Fibroblast of lung (primary cell): Measurements from ENCODE around the gene TGFBR3L. TPM values are rescaled to one million over a fixed set of nuclear protein-coding genes. Genes with fewer than 3 reads are reported as not detected.
"Not testable (repeated sequence)": the region's sequence is repeated elsewhere in the genome, so short reads cannot be mapped to it uniquely, and the experiment has no call there.

ENCODE experiments used
- DNase-seq, 2 donors: peaks; one replicate each; pipeline versions ENCODE4 v3.0.0 to v3.0.0-alpha.2; 2010; ENCODE audit warnings: low read depth in 2 of 2
- H2AFZ ChIP-seq: 2 replicates; pipeline ENCODE4 v1.5.1; 2012; ENCODE audit warnings: low read length, control low read depth, inconsistent platforms
- H3K27ac ChIP-seq: 2 replicates; pipeline ENCODE4 v1.5.1; 2011; ENCODE audit warnings: low read length, control low read depth; ENCODE audit not compliant: insufficient read depth
- H3K27me3 ChIP-seq: 2 replicates; pipeline ENCODE4 v1.5.1; 2011; ENCODE audit warnings: mild to moderate bottlenecking, low read length; ENCODE audit not compliant: control insufficient read depth, insufficient read depth
- H3K36me3 ChIP-seq: 2 replicates; pipeline ENCODE4 v1.5.1; 2011; ENCODE audit warnings: low read length; ENCODE audit not compliant: control insufficient read depth, insufficient read depth
- H3K4me1 ChIP-seq: 2 replicates; pipeline ENCODE4 v1.5.1; 2011; ENCODE audit warnings: low read length; ENCODE audit not compliant: control insufficient read depth, insufficient read depth; ENCODE audit errors: extremely low read depth
- H3K4me2 ChIP-seq: 2 replicates; pipeline ENCODE4 v1.5.1; 2011; ENCODE audit warnings: low read length, control low read depth; ENCODE audit not compliant: insufficient read depth; ENCODE audit errors: extremely low read depth
- H3K4me3 ChIP-seq, 4 experiments: fragments of 200-600 bp in 1 of 4; sonication (generic) in 1 of 4; replicated peaks in 1 of 4; 2 replicates each; pipeline ENCODE4 v1.5.1; 2011 to 2016; ENCODE audit warnings: low read length in 4 of 4, low read depth in 3 of 4, mild to moderate bottlenecking in 3 of 4, control low read depth in 2 of 4, inconsistent platforms in 1 of 4, mixed read lengths in 1 of 4; ENCODE audit not compliant: insufficient read depth in 1 of 4; ENCODE audit errors: control extremely low read depth in 1 of 4
- H3K79me2 ChIP-seq: 2 replicates; pipeline ENCODE4 v1.5.1; 2012; ENCODE audit warnings: mild to moderate bottlenecking, low read length, inconsistent platforms; ENCODE audit not compliant: control insufficient read depth, insufficient read depth
- H3K9ac ChIP-seq: 2 replicates; pipeline ENCODE4 v1.5.1; 2011; ENCODE audit warnings: mild to moderate bottlenecking, low read length, control low read depth; ENCODE audit not compliant: insufficient read depth
- H3K9me3 ChIP-seq: 2 replicates; pipeline ENCODE4 v1.5.1; 2012; ENCODE audit warnings: low read depth, low read length; ENCODE audit not compliant: control insufficient read depth, insufficient read depth
- H4K20me1 ChIP-seq: 2 replicates; pipeline ENCODE4 v1.5.1; 2011; ENCODE audit warnings: low read length; ENCODE audit not compliant: control insufficient read depth, insufficient read depth; ENCODE audit errors: extremely low read depth
- EZH2 ChIP-seq: IDR thresholded peaks from 2 replicates; pipeline ENCODE4 v1.5.1; 2012; ENCODE audit warnings: low read length, control low read depth, mild to moderate bottlenecking; ENCODE audit errors: missing control alignments
- polyA plus RNA-seq, 2 donors: library from polyadenylated mRNA; depleted of rRNA in 1 of 2; stranded (reverse) in 1 of 2; unstranded in 1 of 2; fragments of >200 nt; gene quantifications; 2 replicates each; pipeline ENCODE4 v1.2.1, GENCODE V29; 2011 to 2012; ENCODE audit warnings: missing spikeins in 1 of 2
- total RNA-seq: library from RNA; depleted of rRNA; stranded (reverse); fragments of >200 nt; gene quantifications from 2 replicates; pipeline ENCODE4 v1.2.1, GENCODE V29; 2014
- TF ChIP-seq, protein P1 (sequence below), 2 donors: IDR thresholded peaks in 1 of 2; conservative IDR thresholded peaks in 1 of 2; 1 replicate in 1 of 2; 2 replicates in 1 of 2; pipeline ENCODE4 v1.5.1; 2011 to 2012; ENCODE audit warnings: low read length in 2 of 2, control low read depth in 1 of 2, inconsistent platforms in 1 of 2, low read depth in 1 of 2, mild to moderate bottlenecking in 1 of 2

Gene TGFBR3L
- total and polyA plus RNA-seq, 2 donors (not counting 1 experiment from before 2014, with no cell fraction given), result 1.3 TPM; not detected in 1

- Histone ChIP-seq H3K4me3 (no peak overlapping the region), H3K4me1 (peaks cover 24% of the 10 kb centered on the region), H3K27ac (peak overlapping the region; percentile 92), H3K36me3 (peaks cover 20% of the 10 kb centered on the region), H3K9me3 (no peaks in the 10 kb centered on the region), H4K20me1 (no peaks in the 10 kb centered on the region), H3K27me3 (no peaks in the 10 kb centered on the region), H2AFZ (no peak overlapping the region), H3K9ac (peak overlapping the region; percentile 64), H3K79me2 (no peaks in the 10 kb centered on the region), H3K4me2 (peak overlapping the region; percentile 78)
- TF ChIP-seq, protein P1, sequence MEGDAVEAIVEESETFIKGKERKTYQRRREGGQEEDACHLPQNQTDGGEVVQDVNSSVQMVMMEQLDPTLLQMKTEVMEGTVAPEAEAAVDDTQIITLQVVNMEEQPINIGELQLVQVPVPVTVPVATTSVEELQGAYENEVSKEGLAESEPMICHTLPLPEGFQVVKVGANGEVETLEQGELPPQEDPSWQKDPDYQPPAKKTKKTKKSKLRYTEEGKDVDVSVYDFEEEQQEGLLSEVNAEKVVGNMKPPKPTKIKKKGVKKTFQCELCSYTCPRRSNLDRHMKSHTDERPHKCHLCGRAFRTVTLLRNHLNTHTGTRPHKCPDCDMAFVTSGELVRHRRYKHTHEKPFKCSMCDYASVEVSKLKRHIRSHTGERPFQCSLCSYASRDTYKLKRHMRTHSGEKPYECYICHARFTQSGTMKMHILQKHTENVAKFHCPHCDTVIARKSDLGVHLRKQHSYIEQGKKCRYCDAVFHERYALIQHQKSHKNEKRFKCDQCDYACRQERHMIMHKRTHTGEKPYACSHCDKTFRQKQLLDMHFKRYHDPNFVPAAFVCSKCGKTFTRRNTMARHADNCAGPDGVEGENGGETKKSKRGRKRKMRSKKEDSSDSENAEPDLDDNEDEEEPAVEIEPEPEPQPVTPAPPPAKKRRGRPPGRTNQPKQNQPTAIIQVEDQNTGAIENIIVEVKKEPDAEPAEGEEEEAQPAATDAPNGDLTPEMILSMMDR (conservative IDR thresholded peaks at IDR 0.05 in 1 of 2, IDR thresholded peaks at IDR 0.05 in 1 of 2; ENCODE audit: low read depth in 1 of 2, low read length in 2 of 2), result no peak
- no peak for TF ChIP-seq EZH2
- no peak for DNase-seq
These were observed 13.1 kb downstream of the TGFBR3L start for GRCh38 chr19:7927605-7928333.

DNA sequence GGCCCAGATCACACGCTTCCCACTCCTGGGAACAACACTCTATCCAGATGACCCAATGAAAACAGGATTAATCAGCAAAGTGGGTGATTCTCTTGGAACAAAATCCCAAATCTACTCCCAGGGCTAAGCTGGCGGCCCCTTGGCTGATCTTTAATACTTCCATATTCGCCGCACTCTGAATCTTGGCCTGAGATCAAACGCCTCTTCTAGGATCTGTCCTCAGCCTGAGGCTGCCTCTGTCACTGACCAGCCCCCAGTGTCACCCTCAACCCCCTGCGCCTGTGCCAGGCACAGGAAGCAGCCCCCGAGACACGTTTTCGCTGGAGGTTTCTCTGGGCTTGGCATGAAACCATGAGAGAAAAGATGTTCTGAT, 13.7 kb downstream of the TGFBR3L start:
- Histone ChIP-seq H2AFZ (no peak overlapping the region), H3K4me1 (peaks cover 24% of the 10 kb centered on the region), H3K4me2 (peak overlapping the region; percentile 78), H3K4me3 (peak overlapping the region in 2 of 4 experiments; percentile 14 to 21), H3K27me3 (no peaks in the 10 kb centered on the region), H3K9ac (peak overlapping the region; percentile 64), H3K36me3 (peaks cover 25% of the 10 kb centered on the region), H3K9me3 (no peaks in the 10 kb centered on the region), H4K20me1 (no peaks in the 10 kb centered on the region), H3K27ac (peak overlapping the region; percentile 92), H3K79me2 (no peaks in the 10 kb centered on the region)
- TF ChIP-seq EZH2, result no peak
- TF ChIP-seq, protein P1 (conservative IDR thresholded peaks at IDR 0.05 in 1 of 2, IDR thresholded peaks at IDR 0.05 in 1 of 2; ENCODE audit: low read depth in 1 of 2, low read length in 2 of 2), result no peak
- peak in 1 of 2 donors; percentile 29 for DNase-seq

GRCh38 chr19:7928741-7929701, 14.4 kb downstream of the TGFBR3L start:
- Histone ChIP-seq H3K4me1 (peaks cover 24% of the 10 kb centered on the region), H4K20me1 (no peaks in the 10 kb centered on the region), H2AFZ (no peak overlapping the region), H3K27ac (peak overlapping the region; percentile 92), H3K9me3 (no peaks in the 10 kb centered on the region), H3K4me2 (peak overlapping the region; percentile 86), H3K36me3 (peaks cover 30% of the 10 kb centered on the region), H3K4me3 (peak overlapping the region in 2 of 4 experiments; percentile 14 to 21), H3K27me3 (no peaks in the 10 kb centered on the region), H3K79me2 (no peaks in the 10 kb centered on the region), H3K9ac (peak overlapping the region; percentile 64)
- TF ChIP-seq EZH2, result no peak
- TF ChIP-seq, protein P1 (conservative IDR thresholded peaks at IDR 0.05 in 1 of 2, IDR thresholded peaks at IDR 0.05 in 1 of 2; ENCODE audit: low read depth in 1 of 2, low read length in 2 of 2), result peak; percentile 38 to 42
- peak; percentile 84 to 85 for DNase-seq

DNA sequence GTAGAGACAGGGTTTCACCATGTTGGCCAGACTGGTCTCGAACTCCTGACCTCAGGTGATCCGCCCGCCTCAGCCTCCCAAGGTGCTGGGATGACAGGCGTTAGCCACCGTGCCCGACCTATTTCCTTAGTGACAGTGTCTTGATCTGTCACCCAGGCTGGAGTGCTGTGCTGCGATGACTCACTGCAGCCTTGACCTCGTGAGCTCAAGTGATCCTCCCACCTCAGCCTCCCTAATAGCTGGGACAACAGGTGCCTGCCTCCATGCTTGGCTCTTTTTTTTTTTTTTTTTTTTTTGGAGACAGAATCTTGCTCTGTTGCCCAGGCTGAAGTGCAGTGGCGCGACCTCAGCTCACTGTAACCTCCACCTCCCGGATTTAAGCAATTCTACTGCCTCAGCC, 15.4 kb downstream of the TGFBR3L start:
- H3K79me2 ChIP-seq, H3K4me3 ChIP-seq, DNase-seq, H2AFZ ChIP-seq, H3K27me3 ChIP-seq, H3K4me2 ChIP-seq, H3K9me3 ChIP-seq, H4K20me1 ChIP-seq, H3K9ac ChIP-seq: not testable (repeated sequence)
- Histone ChIP-seq H3K36me3 (peaks cover 36% of the 10 kb centered on the region), H3K4me1 (peaks cover 24% of the 10 kb centered on the region), H3K27ac (peak overlapping the region; percentile 12)
